Esophagus mucosa (tissue), 1 donor: ENCODE data around the gene UBA1. TPM values are rescaled to one million over a fixed set of nuclear protein-coding genes. Genes with fewer than 3 reads are reported as not detected.

ENCODE experiments used
- ATAC-seq: fragments of 200-7000 bp; cut with Tn5 transposase; one replicate; pipeline ENCODE4 v1.9.1; 2020
- total RNA-seq: library from RNA; stranded (reverse); gene quantifications from one replicate; pipeline ENCODE4 v1.2.4, GENCODE V29; 2023
- donor health status: DM: yes; HTN: yes; CAD: no.

UBA1 gene
- total RNA-seq, 1 donor from 2014 or later = 190 TPM

- no peak for ATAC-seq
Measured at GRCh38 chrX:47189906-47190305, 3.7 kb upstream of the UBA1 start.

- ATAC-seq = peak; percentile 76
Measured at GRCh38 chrX:47190445-47191269, 3.0 kb upstream of the UBA1 start.

- peak; percentile 32 for ATAC-seq
Measured at GRCh38 chrX:47191331-47191730, 2.3 kb upstream of the UBA1 start.

GRCh38 chrX:47191806-47192401, 1.7 kb upstream of the UBA1 start:
- ATAC-seq = no peak

- no peak for ATAC-seq
Measured at GRCh38 chrX:47194194-47194787, 662 bp downstream of the UBA1 start.

GRCh38 chrX:47196098-47196497, 2.5 kb downstream of the UBA1 start:
- ATAC-seq = no peak

- ATAC-seq = no peak
Measured at GRCh38 chrX:47197526-47197925, 3.9 kb downstream of the UBA1 start.

- ATAC-seq = no peak
Measured at GRCh38 chrX:47198026-47198686, 4.5 kb downstream of the UBA1 start.

- ATAC-seq = no peak
Measured at GRCh38 chrX:47198687-47199080, 5.1 kb downstream of the UBA1 start.

- no peak for ATAC-seq
Measured at GRCh38 chrX:47199286-47199685, 5.7 kb downstream of the UBA1 start.

- peak; percentile 89 for ATAC-seq
Measured at GRCh38 chrX:47200385-47201150, 6.9 kb downstream of the UBA1 start.

GRCh38 chrX:47201345-47201944, 7.8 kb downstream of the UBA1 start:
- no peak for ATAC-seq

- ATAC-seq = no peak
Measured at GRCh38 chrX:47202316-47202715, 8.7 kb downstream of the UBA1 start.

GRCh38 chrX:47202877-47203276, 9.2 kb downstream of the UBA1 start:
- ATAC-seq = no peak

GRCh38 chrX:47204970-47205369, 11.3 kb downstream of the UBA1 start:
- no peak for ATAC-seq

GRCh38 chrX:47206316-47206715, 12.7 kb downstream of the UBA1 start:
- no peak for ATAC-seq

- ATAC-seq = no peak
Measured at GRCh38 chrX:47208108-47208507, 14.5 kb downstream of the UBA1 start.

- no peak for ATAC-seq
Measured at GRCh38 chrX:47209508-47210238, 16.0 kb downstream of the UBA1 start.

- ATAC-seq = no peak
Measured at GRCh38 chrX:47210661-47211425, 17.2 kb downstream of the UBA1 start.
